HepG2 (cell line): ENCODE data around the gene DEFB112. TPM values are rescaled to one million over a fixed set of nuclear protein-coding genes. Genes with fewer than 3 reads are reported as not detected.
A peak's percentile ranks its signal among the peaks of the same experiment; 100 is the strongest.

Source experiments
- BCL6 ChIP-seq: IDR thresholded peaks from 2 replicates; pipeline ENCODE4 v1.6.1; 2016; ENCODE audit warnings: missing genetic modification reagents, missing compliant biosample characterization
- CEBPG ChIP-seq: IDR thresholded peaks from 2 replicates; pipeline ENCODE4 v1.6.1; 2016
- CENPX ChIP-seq: sonication (generic); formaldehyde crosslinking; IDR thresholded peaks from 2 replicates; pipeline ENCODE4 v1.9.0; 2021; ENCODE audit warnings: mild to moderate bottlenecking, missing genetic modification reagents, moderate library complexity
- FOXC1 ChIP-seq: sonication (generic); formaldehyde crosslinking; IDR thresholded peaks from 2 replicates; pipeline ENCODE4 v1.8.0; 2022; ENCODE audit warnings: mild to moderate bottlenecking, missing genetic modification reagents, borderline replicate concordance
- GZF1 ChIP-seq: sonication (generic); formaldehyde crosslinking; IDR thresholded peaks from 2 replicates; pipeline ENCODE4 v1.5.1; 2020; ENCODE audit warnings: mild to moderate bottlenecking, missing genetic modification reagents
- HDAC6 ChIP-seq: fragments of 200-600 bp; sonication (generic); IDR thresholded peaks from 2 replicates; pipeline ENCODE4 v1.7.0; 2017; ENCODE audit warnings: mild to moderate bottlenecking, antibody characterized with exemption, low read length, low read depth
- HNF4A ChIP-seq: sonication (generic); formaldehyde crosslinking; IDR thresholded peaks from 2 replicates; pipeline ENCODE4 v1.4.0; 2020; ENCODE audit warnings: missing genetic modification reagents
- IKZF1 ChIP-seq: fragments of 450-650 bp; IDR thresholded peaks from 2 replicates; pipeline ENCODE4 v1.7.1; 2016
- NR3C1 ChIP-seq: sonication (generic); formaldehyde crosslinking; IDR thresholded peaks from 2 replicates; pipeline ENCODE4 v1.4.0; 2020; ENCODE audit warnings: missing genetic modification reagents
- RFXANK ChIP-seq: IDR thresholded peaks from 2 replicates; pipeline ENCODE4 v1.6.1; 2016
- SMAD9 ChIP-seq: sonication (generic); formaldehyde crosslinking; IDR thresholded peaks from 2 replicates; pipeline ENCODE4 v1.5.1; 2020; ENCODE audit warnings: mild to moderate bottlenecking, missing genetic modification reagents
- ZNF333 ChIP-seq: sonication (generic); formaldehyde crosslinking; IDR thresholded peaks from 2 replicates; pipeline ENCODE4 v1.4.0; 2020; ENCODE audit warnings: mild to moderate bottlenecking, missing genetic modification reagents, borderline replicate concordance
- ZNF430 ChIP-seq: sonication (generic); formaldehyde crosslinking; IDR thresholded peaks from 2 replicates; pipeline ENCODE4 v1.9.0; 2021; ENCODE audit warnings: mild to moderate bottlenecking, missing genetic modification reagents
- ZNF558 ChIP-seq: sonication (generic); formaldehyde crosslinking; IDR thresholded peaks from 2 replicates; pipeline ENCODE4 v1.9.0; 2022; ENCODE audit warnings: mild to moderate bottlenecking, missing genetic modification reagents, borderline replicate concordance
- ZSCAN21 ChIP-seq: sonication (generic); formaldehyde crosslinking; IDR thresholded peaks from 2 replicates; pipeline ENCODE4 v1.8.0; 2022; ENCODE audit warnings: mild to moderate bottlenecking, missing genetic modification reagents, moderate library complexity, borderline replicate concordance
- polyA plus RNA-seq, 8 experiments: library from polyadenylated mRNA; depleted of rRNA in 3 of 8; stranded (reverse) in 7 of 8; unstranded in 1 of 8; fragments of >200 nt; fragmentation: Illumina TruSeq in 4 of 8; extraction: Trizol in 4 of 8; gene quantifications; 2 replicates each; pipeline versions ENCODE4 v1.2.1 to v1.2.3, GENCODE V29; 2011 to 2016; ENCODE audit warnings: low read depth in 4 of 8, missing spikeins in 1 of 8, mixed read lengths in 1 of 8; ENCODE audit not compliant: insufficient read depth in 1 of 8
- total RNA-seq, 5 experiments: library from RNA; depleted of rRNA; stranded (reverse); fragments of >200 nt; fragmentation: Illumina TruSeq; extraction: Trizol; gene quantifications; 2 replicates each; pipeline ENCODE4 v1.2.3, GENCODE V29; 2016; ENCODE audit warnings: low read depth in 1 of 5
- TF ChIP-seq, protein P1 (sequence below), 2 experiments: fragments of 450-650 bp in 1 of 2; sonication (generic) in 1 of 2; formaldehyde crosslinking; IDR thresholded peaks; 2 replicates each; pipeline versions ENCODE4 v1.5.0 to v1.8.0; 2020 to 2022; ENCODE audit warnings: mild to moderate bottlenecking in 1 of 2, missing genetic modification reagents in 1 of 2
- TF ChIP-seq, protein P2 (sequence below): sonication (generic); formaldehyde crosslinking; IDR thresholded peaks from 2 replicates; pipeline ENCODE4 v1.5.0; 2020; ENCODE audit warnings: missing genetic modification reagents
- TF ChIP-seq, protein P3 (sequence below): IDR thresholded peaks from 2 replicates; pipeline ENCODE4 v1.6.1; 2016
- TF ChIP-seq, protein P4 (sequence below): sonication (generic); formaldehyde crosslinking; IDR thresholded peaks from 2 replicates; pipeline ENCODE4 v1.5.1; 2020; ENCODE audit warnings: mild to moderate bottlenecking, moderate library complexity, missing genetic modification reagents
- TF ChIP-seq, protein P5 (sequence below): sonication (generic); formaldehyde crosslinking; conservative IDR thresholded peaks from 2 replicates; pipeline ENCODE4 v1.4.0; 2020; ENCODE audit warnings: mild to moderate bottlenecking, missing genetic modification reagents, moderate library complexity
- TF ChIP-seq, protein P6 (sequence below): sonication (generic); formaldehyde crosslinking; IDR thresholded peaks from 2 replicates; pipeline ENCODE4 v1.8.0; 2022; ENCODE audit warnings: missing genetic modification reagents, mild to moderate bottlenecking, inconsistent platforms, borderline replicate concordance

Gene DEFB112
- total and polyA plus RNA-seq, 2 of the 13 experiments (the other 11 are each of a cell fraction or from before 2014, with no cell fraction given), result not detected

DNA sequence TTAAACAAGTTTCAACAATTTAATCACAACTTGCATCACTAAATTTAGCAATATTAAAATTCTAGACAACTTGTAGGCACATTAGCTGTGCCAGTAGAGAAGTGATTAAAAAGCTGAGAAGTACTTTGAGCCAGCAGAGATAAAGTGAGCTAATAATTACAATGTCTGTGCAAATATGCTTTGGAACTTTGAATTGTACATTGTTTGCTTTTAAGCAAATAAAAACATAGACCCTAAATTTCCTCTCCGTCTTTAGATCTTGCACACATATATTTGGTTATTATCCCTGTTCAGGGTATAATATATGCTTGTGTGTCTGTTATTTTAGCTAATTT is 44.2 kb upstream of the DEFB112 start (continued):
- TF ChIP-seq ZNF333 (CRISPR knock-in tag) (no peak), HDAC6 (no peak), GZF1 (no peak), CEBPG (peak; percentile 51), ZNF558 (no peak), CENPX (CRISPR knock-in tag) (no peak), BCL6 (peak; percentile 85), IKZF1 (no peak), SMAD9 (CRISPR knock-in tag) (no peak), HNF4A (CRISPR knock-in tag) (peak; percentile 84), RFXANK (CRISPR knock-in tag) (no peak), ZSCAN21 (no peak), NR3C1 (CRISPR knock-in tag) (no peak), FOXC1 (CRISPR knock-in tag) (no peak), ZNF430 (CRISPR knock-in tag) (no peak)
- TF ChIP-seq, protein P1, sequence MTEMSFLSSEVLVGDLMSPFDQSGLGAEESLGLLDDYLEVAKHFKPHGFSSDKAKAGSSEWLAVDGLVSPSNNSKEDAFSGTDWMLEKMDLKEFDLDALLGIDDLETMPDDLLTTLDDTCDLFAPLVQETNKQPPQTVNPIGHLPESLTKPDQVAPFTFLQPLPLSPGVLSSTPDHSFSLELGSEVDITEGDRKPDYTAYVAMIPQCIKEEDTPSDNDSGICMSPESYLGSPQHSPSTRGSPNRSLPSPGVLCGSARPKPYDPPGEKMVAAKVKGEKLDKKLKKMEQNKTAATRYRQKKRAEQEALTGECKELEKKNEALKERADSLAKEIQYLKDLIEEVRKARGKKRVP (CRISPR knock-in tag; IDR thresholded peaks at IDR 0.05), result no peak
- TF ChIP-seq, protein P2, sequence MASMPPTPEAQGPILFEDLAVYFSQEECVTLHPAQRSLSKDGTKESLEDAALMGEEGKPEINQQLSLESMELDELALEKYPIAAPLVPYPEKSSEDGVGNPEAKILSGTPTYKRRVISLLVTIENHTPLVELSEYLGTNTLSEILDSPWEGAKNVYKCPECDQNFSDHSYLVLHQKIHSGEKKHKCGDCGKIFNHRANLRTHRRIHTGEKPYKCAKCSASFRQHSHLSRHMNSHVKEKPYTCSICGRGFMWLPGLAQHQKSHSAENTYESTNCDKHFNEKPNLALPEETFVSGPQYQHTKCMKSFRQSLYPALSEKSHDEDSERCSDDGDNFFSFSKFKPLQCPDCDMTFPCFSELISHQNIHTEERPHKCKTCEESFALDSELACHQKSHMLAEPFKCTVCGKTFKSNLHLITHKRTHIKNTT (CRISPR knock-in tag), result no peak
- TF ChIP-seq, protein P3, sequence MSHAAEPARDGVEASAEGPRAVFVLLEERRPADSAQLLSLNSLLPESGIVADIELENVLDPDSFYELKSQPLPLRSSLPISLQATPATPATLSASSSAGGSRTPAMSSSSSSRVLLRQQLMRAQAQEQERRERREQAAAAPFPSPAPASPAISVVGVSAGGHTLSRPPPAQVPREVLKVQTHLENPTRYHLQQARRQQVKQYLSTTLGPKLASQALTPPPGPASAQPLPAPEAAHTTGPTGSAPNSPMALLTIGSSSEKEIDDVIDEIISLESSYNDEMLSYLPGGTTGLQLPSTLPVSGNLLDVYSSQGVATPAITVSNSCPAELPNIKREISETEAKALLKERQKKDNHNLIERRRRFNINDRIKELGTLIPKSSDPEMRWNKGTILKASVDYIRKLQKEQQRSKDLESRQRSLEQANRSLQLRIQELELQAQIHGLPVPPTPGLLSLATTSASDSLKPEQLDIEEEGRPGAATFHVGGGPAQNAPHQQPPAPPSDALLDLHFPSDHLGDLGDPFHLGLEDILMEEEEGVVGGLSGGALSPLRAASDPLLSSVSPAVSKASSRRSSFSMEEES (CRISPR knock-in tag), result peak; percentile 48; the same call in 1 of the 2 replicates
- TF ChIP-seq, protein P4, sequence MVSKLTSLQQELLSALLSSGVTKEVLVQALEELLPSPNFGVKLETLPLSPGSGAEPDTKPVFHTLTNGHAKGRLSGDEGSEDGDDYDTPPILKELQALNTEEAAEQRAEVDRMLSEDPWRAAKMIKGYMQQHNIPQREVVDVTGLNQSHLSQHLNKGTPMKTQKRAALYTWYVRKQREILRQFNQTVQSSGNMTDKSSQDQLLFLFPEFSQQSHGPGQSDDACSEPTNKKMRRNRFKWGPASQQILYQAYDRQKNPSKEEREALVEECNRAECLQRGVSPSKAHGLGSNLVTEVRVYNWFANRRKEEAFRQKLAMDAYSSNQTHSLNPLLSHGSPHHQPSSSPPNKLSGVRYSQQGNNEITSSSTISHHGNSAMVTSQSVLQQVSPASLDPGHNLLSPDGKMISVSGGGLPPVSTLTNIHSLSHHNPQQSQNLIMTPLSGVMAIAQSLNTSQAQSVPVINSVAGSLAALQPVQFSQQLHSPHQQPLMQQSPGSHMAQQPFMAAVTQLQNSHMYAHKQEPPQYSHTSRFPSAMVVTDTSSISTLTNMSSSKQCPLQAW (CRISPR knock-in tag), result no peak
- TF ChIP-seq, protein P5, sequence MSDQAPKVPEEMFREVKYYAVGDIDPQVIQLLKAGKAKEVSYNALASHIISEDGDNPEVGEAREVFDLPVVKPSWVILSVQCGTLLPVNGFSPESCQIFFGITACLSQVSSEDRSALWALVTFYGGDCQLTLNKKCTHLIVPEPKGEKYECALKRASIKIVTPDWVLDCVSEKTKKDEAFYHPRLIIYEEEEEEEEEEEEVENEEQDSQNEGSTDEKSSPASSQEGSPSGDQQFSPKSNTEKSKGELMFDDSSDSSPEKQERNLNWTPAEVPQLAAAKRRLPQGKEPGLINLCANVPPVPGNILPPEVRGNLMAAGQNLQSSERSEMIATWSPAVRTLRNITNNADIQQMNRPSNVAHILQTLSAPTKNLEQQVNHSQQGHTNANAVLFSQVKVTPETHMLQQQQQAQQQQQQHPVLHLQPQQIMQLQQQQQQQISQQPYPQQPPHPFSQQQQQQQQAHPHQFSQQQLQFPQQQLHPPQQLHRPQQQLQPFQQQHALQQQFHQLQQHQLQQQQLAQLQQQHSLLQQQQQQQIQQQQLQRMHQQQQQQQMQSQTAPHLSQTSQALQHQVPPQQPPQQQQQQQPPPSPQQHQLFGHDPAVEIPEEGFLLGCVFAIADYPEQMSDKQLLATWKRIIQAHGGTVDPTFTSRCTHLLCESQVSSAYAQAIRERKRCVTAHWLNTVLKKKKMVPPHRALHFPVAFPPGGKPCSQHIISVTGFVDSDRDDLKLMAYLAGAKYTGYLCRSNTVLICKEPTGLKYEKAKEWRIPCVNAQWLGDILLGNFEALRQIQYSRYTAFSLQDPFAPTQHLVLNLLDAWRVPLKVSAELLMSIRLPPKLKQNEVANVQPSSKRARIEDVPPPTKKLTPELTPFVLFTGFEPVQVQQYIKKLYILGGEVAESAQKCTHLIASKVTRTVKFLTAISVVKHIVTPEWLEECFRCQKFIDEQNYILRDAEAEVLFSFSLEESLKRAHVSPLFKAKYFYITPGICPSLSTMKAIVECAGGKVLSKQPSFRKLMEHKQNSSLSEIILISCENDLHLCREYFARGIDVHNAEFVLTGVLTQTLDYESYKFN (CRISPR knock-in tag), result peak; percentile 91
- TF ChIP-seq, protein P6, sequence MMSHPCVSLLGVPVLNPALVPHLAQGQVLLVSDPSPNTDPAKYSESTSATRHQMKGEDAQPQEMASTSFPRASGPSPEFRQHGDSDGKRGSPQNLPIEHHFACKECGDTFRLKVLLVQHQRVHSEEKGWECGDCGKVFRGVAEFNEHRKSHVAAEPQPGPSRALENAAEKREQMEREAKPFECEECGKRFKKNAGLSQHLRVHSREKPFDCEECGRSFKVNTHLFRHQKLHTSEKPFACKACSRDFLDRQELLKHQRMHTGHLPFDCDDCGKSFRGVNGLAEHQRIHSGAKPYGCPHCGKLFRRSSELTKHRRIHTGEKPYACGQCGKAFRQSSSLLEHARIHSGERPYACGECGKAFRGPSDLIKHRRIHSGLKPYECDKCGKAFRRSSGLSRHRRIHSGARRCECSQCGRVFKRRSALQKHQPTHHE, result no peak
